RCC 7860 (cell line): Measurements from ENCODE around the gene LMOD3.
A peak's percentile ranks its signal among the peaks of the same experiment; 100 is the strongest.

Source experiments
- DNase-seq: peaks from one replicate; pipeline ENCODE4 v3.0.0-alpha.2; 2015; ENCODE audit warnings: low spot score
- FAIRE-seq: peaks from 2 replicates; lab custom pipeline; 2012; peaks lifted over from hg19 to GRCh38; lab: Jason Lieb, UNC

Gene LMOD3

GRCh38 chr3:69094467-69095205 lies 27.8 kb downstream of the LMOD3 start:
- no peak for FAIRE-seq
- DNase-seq: no peak

- DNase-seq (no peak), FAIRE-seq (no peak)
These were observed 30.3 kb downstream of the LMOD3 start for GRCh38 chr3:69092030-69092516.

GRCh38 chr3:69091389-69092029 lies 30.9 kb downstream of the LMOD3 start:
- FAIRE-seq (no peak), DNase-seq (no peak)

GRCh38 chr3:69090021-69090420 lies 32.4 kb downstream of the LMOD3 start:
- no peak for FAIRE-seq
- DNase-seq: no peak

- peak; percentile 50 for DNase-seq
- peak; percentile 90 for FAIRE-seq
These were observed 34.3 kb downstream of the LMOD3 start for GRCh38 chr3:69088063-69088462.

- no peak for FAIRE-seq
- no peak for DNase-seq
These were observed 35.2 kb downstream of the LMOD3 start for GRCh38 chr3:69087030-69087791.

- peak; percentile 86 for DNase-seq
- peak; percentile 86 for FAIRE-seq
These were observed 36.3 kb downstream of the LMOD3 start for GRCh38 chr3:69085833-69086722.

GRCh38 chr3:69085168-69085832 lies 37.1 kb downstream of the LMOD3 start:
- DNase-seq (no peak), FAIRE-seq (no peak)

GRCh38 chr3:69084326-69085167 lies 37.8 kb downstream of the LMOD3 start, which contains the start of gene ARL6IP5:
Gene ARL6IP5, plus strand, starts transcription at chr3:69084937. Its CDS starts 111 bp downstream, at chr3:69085048.
- peak; percentile 89 for DNase-seq
- FAIRE-seq: peak; percentile 83

- peak; percentile 72 for DNase-seq
- FAIRE-seq: peak; percentile 84
These were observed 39.6 kb downstream of the LMOD3 start for GRCh38 chr3:69082805-69083204.

GRCh38 chr3:69082361-69082760 lies 40.0 kb downstream of the LMOD3 start:
- FAIRE-seq: no peak
- DNase-seq: no peak

GRCh38 chr3:69081583-69082262 lies 40.7 kb downstream of the LMOD3 start:
- FAIRE-seq (no peak), DNase-seq (peak; percentile 23)

- peak; percentile 53 for DNase-seq
- no peak for FAIRE-seq
These were observed 42.0 kb downstream of the LMOD3 start, which contains the start of gene UBA3 for GRCh38 chr3:69080233-69080920. Gene UBA3, minus strand, starts transcription at chr3:69080365. Its CDS starts 12 bp downstream, at chr3:69080353.

GRCh38 chr3:69079269-69080159 lies 42.9 kb downstream of the LMOD3 start:
- DNase-seq (no peak), FAIRE-seq (no peak)

GRCh38 chr3:69072928-69073327 lies 49.5 kb downstream of the LMOD3 start:
- FAIRE-seq (no peak), DNase-seq (no peak)

GRCh38 chr3:69066121-69066520 lies 56.3 kb downstream of the LMOD3 start:
- no peak for FAIRE-seq
- no peak for DNase-seq
